AG04449 (cell line): ENCODE data around the gene SMIM12.

Source experiments
- CTCF ChIA-PET: fragments of 350-600 bp; formaldehyde crosslinking; extraction: SDS; loops from one replicate; lab custom pipeline; 2021; ENCODE audit warnings: antibody characterized with exemption; lab: Yijun Ruan, JAX
- POLR2A ChIA-PET: fragments of 400-600, 350-600 bp; formaldehyde crosslinking; extraction: SDS; loops from one replicate; lab custom pipeline; 2020; ENCODE audit warnings: antibody characterized with exemption, inconsistent platforms; lab: Yijun Ruan, JAX
- DNase-seq: peaks from one replicate; pipeline ENCODE4 v3.0.0-alpha.2; 2010; ENCODE audit warnings: low read depth, low spot score
- H3K4me3 ChIP-seq: 2 replicates; pipeline ENCODE4 v1.5.1; 2011; ENCODE audit warnings: low read depth, mild to moderate bottlenecking, control low read depth, low read length
- TF ChIP-seq, protein P1 (sequence below): IDR thresholded peaks from one replicate; pipeline ENCODE4 v1.5.1; 2011; ENCODE audit warnings: mild to moderate bottlenecking, moderate library complexity, low read length, control low read depth, inconsistent platforms; ENCODE audit not compliant: insufficient read depth; ENCODE audit errors: missing control alignments

The SMIM12 gene

DNA sequence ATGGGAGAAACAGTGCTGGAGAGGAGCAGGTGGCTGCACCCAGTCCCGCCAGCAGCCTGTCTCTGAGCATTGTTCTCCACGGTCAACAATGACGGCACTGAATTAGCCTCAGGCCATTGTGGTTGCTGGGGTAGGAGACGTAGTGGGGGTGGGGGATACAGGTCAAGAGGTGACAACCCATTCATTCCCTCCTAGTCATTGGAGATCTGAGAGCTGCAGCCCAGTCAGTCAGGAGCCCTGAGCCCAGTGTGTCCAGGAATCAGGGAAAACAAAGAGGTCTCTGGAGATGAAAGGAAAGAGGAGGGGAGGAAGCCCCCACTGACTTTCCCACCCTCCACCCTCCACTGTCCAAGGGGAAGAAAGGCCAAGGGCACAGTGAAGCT lies 15.3 kb downstream of the SMIM12 start:
- POLR2A ChIA-PET = interaction anchor here (1.6 kb wide), 1 partner anchor 15 kb away, joined by 6 read pairs; the partner anchor contains the start of gene SMIM12
- CTCF ChIA-PET = interaction anchor here (12.1 kb wide), 1 partner anchor 12 kb away, joined by 143 read pairs; the partner anchor contains the start of gene SMIM12
- TF ChIP-seq, protein P1, sequence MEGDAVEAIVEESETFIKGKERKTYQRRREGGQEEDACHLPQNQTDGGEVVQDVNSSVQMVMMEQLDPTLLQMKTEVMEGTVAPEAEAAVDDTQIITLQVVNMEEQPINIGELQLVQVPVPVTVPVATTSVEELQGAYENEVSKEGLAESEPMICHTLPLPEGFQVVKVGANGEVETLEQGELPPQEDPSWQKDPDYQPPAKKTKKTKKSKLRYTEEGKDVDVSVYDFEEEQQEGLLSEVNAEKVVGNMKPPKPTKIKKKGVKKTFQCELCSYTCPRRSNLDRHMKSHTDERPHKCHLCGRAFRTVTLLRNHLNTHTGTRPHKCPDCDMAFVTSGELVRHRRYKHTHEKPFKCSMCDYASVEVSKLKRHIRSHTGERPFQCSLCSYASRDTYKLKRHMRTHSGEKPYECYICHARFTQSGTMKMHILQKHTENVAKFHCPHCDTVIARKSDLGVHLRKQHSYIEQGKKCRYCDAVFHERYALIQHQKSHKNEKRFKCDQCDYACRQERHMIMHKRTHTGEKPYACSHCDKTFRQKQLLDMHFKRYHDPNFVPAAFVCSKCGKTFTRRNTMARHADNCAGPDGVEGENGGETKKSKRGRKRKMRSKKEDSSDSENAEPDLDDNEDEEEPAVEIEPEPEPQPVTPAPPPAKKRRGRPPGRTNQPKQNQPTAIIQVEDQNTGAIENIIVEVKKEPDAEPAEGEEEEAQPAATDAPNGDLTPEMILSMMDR = no peak
- H3K4me3 ChIP-seq = no peak overlapping the region
- no peak for DNase-seq

DNA sequence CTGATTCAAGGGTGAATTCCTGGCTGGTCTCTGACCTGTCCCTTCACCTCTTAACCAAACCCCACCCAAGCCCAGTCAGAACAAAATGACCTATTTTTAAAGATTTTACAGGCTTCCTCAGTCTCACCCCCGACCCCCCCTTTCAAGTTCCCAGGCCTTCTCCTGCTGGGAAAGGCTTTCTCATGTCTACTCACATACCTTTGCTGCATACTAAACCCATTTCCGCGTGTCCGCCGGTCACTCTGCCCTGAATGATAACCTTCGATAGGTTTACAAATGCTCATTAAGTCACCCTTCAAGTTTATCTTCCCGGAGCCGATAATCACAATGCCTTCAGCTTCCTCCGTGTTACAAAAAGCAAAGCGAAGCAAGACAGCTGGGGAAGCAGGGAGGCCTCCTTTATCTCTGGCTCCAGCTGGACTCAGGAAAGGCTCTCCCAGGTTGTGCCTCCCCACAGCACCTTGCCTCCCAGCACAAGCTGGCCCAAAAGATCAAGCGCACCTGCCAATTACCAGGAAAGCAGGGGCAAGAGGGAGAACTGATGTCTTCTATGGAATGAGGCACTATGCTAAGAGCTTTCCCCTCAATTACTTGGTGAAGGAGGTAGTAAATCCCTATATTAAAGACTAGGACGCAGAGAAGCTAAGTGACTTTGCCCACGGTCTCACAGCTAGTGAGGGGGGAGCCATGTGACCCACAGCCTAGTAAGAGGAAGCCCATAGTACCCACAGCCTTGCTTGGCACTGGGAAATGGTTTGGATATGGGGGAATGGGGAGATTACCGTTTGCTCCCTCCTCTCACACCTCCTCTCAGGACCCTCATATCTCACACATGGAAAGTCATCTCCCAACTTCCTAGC lies 15.9 kb downstream of the SMIM12 start:
- CTCF ChIA-PET = interaction anchor here (12.1 kb wide), 1 partner anchor 13 kb away, joined by 143 read pairs; the partner anchor contains the start of gene SMIM12
- H3K4me3 ChIP-seq = no peak overlapping the region
- POLR2A ChIA-PET = interaction anchor here (1.6 kb wide), 1 partner anchor 16 kb away, joined by 6 read pairs; the partner anchor contains the start of gene SMIM12
- DNase-seq = no peak
- TF ChIP-seq, protein P1 = no peak

DNA sequence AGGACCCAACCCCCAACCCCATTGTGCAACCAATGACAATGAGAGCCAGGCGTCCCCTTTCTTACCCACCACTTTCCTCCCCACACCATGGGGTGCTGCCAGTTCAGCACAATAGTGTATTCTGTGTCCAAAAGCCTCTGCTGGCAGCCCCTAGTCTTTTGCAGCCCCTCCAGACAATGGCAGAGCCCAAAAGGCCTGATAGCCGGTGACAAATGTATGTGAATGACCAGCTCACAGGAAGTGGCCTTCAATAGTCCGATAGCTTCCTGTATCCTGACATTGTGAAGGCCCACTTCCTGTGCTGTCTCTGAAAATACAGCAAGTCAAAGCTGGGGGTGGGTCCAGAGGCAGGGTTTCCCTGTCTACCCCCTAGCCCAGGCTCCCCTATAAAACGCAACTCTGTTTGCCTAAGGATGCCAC lies 16.6 kb downstream of the SMIM12 start:
- POLR2A ChIA-PET = no interaction called here
- no peak for DNase-seq
- no peak overlapping the region for H3K4me3 ChIP-seq
- TF ChIP-seq, protein P1 = no peak
- CTCF ChIA-PET = interaction anchor here (1.2 to 12.1 kb wide), 2 partner anchors 14 to 100 kb away, joined by 3 to 143 read pairs; partner anchors contain the start of gene SMIM12

DNA sequence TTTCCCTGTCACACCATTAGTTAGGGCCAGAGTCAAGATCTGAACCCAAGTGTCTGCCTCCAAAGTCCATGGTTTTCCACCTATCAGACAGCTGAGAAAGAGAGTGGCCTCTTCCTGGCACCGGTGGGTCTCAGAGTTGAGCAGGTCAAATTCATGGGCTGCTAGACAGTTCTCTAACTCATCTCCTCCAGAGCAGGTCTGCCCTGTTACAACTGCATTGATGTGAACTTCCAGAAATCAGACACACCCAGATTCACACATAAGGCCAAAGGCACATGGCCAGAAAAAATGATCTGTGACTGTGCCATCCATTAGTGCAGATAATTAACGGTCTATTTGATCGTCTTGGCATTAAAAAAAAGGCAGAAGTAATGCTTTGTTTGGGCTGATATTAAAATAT lies 17.5 kb downstream of the SMIM12 start:
- H3K4me3 ChIP-seq = no peak overlapping the region
- DNase-seq = no peak
- CTCF ChIA-PET = interaction anchor here (1.2 to 12.1 kb wide), 2 partner anchors 15 to 99 kb away, joined by 3 to 143 read pairs; partner anchors contain the start of gene SMIM12
- TF ChIP-seq, protein P1 = no peak
- POLR2A ChIA-PET = no interaction called here

DNA sequence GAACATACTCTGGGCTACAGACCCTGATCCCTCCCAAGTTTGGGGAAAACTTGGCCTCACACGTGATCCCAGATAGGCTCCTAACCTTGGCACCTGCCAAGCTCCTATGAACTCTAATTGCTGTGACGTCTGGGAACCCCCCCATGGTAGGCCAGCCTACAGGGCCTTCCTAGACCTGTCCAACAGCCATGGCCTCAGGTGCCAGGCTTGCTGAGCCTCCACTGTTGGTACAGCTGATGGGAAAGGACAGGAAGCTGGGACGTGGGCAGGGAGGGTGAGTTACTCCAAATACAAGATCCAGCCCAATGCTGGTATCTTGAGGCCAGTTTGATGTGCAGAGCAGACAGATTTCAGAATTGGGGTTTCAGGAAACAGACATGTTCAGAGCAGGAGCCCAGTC lies 19.1 kb downstream of the SMIM12 start:
- no peak overlapping the region for H3K4me3 ChIP-seq
- ChIA-PET CTCF (interaction anchor here (12.1 kb wide), 1 partner anchor 16 kb away, joined by 143 read pairs; the partner anchor contains the start of gene SMIM12), POLR2A (interaction anchor here (0.5 kb wide), 1 partner anchor 12 kb away, joined by 3 read pairs; no protein-coding TSS in a partner anchor)
- DNase-seq = no peak
- TF ChIP-seq, protein P1 = no peak
